Hepatocyte (in vitro differentiated cells): ENCODE results near the gene RPP40. TPM values are rescaled to one million over a fixed set of nuclear protein-coding genes. Genes with fewer than 3 reads are reported as not detected.

Source experiments
- DNase-seq: peaks from one replicate; pipeline ENCODE4 v3.0.0-alpha.2; 2016; ENCODE audit warnings: low spot score
- H2AFZ ChIP-seq: fragments of 200-600 bp; sonication (generic); 2 replicates; pipeline ENCODE4 v1.6.0; 2016; ENCODE audit warnings: antibody characterized with exemption, mild to moderate bottlenecking
- H3K27ac ChIP-seq: fragments of 200-600 bp; sonication (generic); 2 replicates; pipeline ENCODE4 v1.5.1; 2016; ENCODE audit warnings: mild to moderate bottlenecking
- H3K27me3 ChIP-seq: fragments of 200-600 bp; sonication (generic); 2 replicates; pipeline ENCODE4 v1.6.1; 2016
- H3K36me3 ChIP-seq: fragments of 200-600 bp; sonication (generic); replicated peaks from 2 replicates; pipeline ENCODE4 v1.5.1; 2016; ENCODE audit warnings: low read depth; ENCODE audit not compliant: insufficient read depth
- H3K4me1 ChIP-seq: fragments of 200-600 bp; sonication (generic); 2 replicates; pipeline ENCODE4 v1.5.1; 2016; ENCODE audit warnings: mild to moderate bottlenecking, moderate library complexity; ENCODE audit not compliant: insufficient read depth
- H3K4me2 ChIP-seq: fragments of 200-600 bp; sonication (generic); 2 replicates; pipeline ENCODE4 v1.6.0; 2016
- H3K4me3 ChIP-seq: fragments of 200-600 bp; sonication (generic); 2 replicates; pipeline ENCODE4 v1.5.1; 2016; ENCODE audit warnings: mild to moderate bottlenecking
- H3K79me2 ChIP-seq: fragments of 200-600 bp; sonication (generic); 2 replicates; pipeline ENCODE4 v1.6.0; 2017; ENCODE audit warnings: mild to moderate bottlenecking
- H3K9me2 ChIP-seq: fragments of 200-600 bp; sonication (generic); replicated peaks from 2 replicates; pipeline ENCODE4 v1.6.0; 2017; ENCODE audit warnings: mild to moderate bottlenecking; ENCODE audit not compliant: insufficient read depth
- H3K9me3 ChIP-seq: fragments of 200-600 bp; sonication (generic); 2 replicates; pipeline ENCODE4 v1.5.1; 2016; ENCODE audit warnings: low read depth, mild to moderate bottlenecking
- H4K20me1 ChIP-seq: fragments of 200-600 bp; sonication (generic); 2 replicates; pipeline ENCODE4 v1.6.0; 2016; ENCODE audit warnings: mild to moderate bottlenecking; ENCODE audit not compliant: insufficient read depth, poor library complexity, severe bottlenecking
- EZH2 ChIP-seq: fragments of 200-600 bp; sonication (generic); IDR thresholded peaks from 2 replicates; pipeline ENCODE4 v1.6.1; 2016; ENCODE audit warnings: antibody characterized with exemption, mild to moderate bottlenecking, borderline replicate concordance
- EZH2phosphoT487 ChIP-seq: fragments of 200-600 bp; sonication (generic); IDR thresholded peaks from one replicate; pipeline ENCODE4 v1.6.1; 2018; ENCODE audit warnings: antibody characterized with exemption, mild to moderate bottlenecking, low read depth, moderate library complexity; ENCODE audit not compliant: unreplicated experiment, severe bottlenecking
- WGBS: methylation state at CpG from one replicate; pipeline ENCODE4 v1.1.6; 2016; ENCODE audit warnings: low lambda C conversion rate; ENCODE audit errors: missing lambda C conversion rate; 5-methylcytosine and 5-hydroxymethylcytosine counted together
- polyA plus RNA-seq: library from polyadenylated mRNA; unstranded; fragments of >200 nt; fragmentation: Nextera tagmentation; extraction: Ambion mirVana; gene quantifications from 2 replicates; pipeline ENCODE4 v1.2.1, GENCODE V29; 2016
- total RNA-seq: library from RNA; depleted of rRNA; stranded (reverse); fragments of >200 nt; gene quantifications from 2 replicates; pipeline ENCODE4 v1.2.3, GENCODE V29; 2014
- TF ChIP-seq, protein P1 (sequence below): fragments of 200-600 bp; sonication (generic); IDR thresholded peaks from 2 replicates; pipeline ENCODE4 v1.5.1; 2016; ENCODE audit warnings: antibody characterized with exemption, mild to moderate bottlenecking; ENCODE audit not compliant: poor library complexity

The RPP40 gene
- total and polyA plus RNA-seq, 2 experiments from 2014 or later: 17.7 to 24.8 TPM

DNA sequence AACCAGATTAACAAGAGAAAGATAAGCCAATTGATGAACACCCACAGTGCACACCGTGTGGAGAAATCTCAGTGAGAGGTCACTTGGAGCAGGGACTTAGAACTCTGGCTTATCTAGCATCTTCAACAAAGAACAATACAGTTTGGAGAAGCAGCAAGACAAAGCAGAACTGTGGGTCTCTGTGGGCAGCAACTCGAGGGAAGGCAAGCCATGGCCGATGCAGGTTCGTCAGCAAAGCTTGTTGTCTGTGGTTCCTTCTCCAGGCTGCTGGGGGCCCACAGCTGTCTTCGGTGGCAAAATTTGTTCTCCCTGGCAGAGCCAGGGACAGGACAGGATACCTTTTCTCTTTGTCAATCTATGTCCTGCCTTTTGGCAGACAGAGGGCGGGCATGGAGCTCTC lies 22.1 kb downstream of the RPP40 start:
- TF ChIP-seq EZH2phosphoT487 (no peak), EZH2 (no peak)
- TF ChIP-seq, protein P1, sequence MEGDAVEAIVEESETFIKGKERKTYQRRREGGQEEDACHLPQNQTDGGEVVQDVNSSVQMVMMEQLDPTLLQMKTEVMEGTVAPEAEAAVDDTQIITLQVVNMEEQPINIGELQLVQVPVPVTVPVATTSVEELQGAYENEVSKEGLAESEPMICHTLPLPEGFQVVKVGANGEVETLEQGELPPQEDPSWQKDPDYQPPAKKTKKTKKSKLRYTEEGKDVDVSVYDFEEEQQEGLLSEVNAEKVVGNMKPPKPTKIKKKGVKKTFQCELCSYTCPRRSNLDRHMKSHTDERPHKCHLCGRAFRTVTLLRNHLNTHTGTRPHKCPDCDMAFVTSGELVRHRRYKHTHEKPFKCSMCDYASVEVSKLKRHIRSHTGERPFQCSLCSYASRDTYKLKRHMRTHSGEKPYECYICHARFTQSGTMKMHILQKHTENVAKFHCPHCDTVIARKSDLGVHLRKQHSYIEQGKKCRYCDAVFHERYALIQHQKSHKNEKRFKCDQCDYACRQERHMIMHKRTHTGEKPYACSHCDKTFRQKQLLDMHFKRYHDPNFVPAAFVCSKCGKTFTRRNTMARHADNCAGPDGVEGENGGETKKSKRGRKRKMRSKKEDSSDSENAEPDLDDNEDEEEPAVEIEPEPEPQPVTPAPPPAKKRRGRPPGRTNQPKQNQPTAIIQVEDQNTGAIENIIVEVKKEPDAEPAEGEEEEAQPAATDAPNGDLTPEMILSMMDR: no peak
- DNase-seq: no peak
- Histone ChIP-seq H2AFZ (no peak overlapping the region), H3K9me3 (no peaks in the 10 kb centered on the region), H3K4me2 (no peak overlapping the region), H4K20me1 (no peaks in the 10 kb centered on the region), H3K4me1 (no peaks in the 10 kb centered on the region), H3K36me3 (no peaks in the 10 kb centered on the region), H3K27ac (no peak overlapping the region), H3K27me3 (no peaks in the 10 kb centered on the region), H3K79me2 (no peaks in the 10 kb centered on the region), H3K4me3 (no peak overlapping the region), H3K9me2 (no peaks in the 10 kb centered on the region)
- WGBS: 66% methylated on average over 6 of the region's 6 CpGs

DNA sequence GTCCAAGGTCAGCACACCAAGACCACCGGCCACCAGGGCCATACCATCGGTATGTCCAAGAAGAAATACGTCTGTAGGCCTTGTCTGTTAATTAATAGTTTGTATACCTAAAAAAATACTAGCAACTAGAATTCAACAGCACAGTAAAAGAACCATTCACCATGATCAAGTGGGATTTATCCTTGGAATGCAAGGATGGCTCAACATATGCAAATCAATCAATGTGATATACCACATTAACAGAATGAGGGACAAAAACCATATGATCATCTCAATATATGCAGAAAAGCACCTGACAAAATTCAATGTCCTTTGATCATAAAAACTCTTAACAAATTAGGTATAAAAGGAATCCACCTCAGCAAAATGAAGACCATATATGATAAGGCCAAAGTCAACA lies 24.4 kb downstream of the RPP40 start:
- Histone ChIP-seq H3K4me2 (no peak overlapping the region), H3K4me1 (no peaks in the 10 kb centered on the region), H3K36me3 (no peaks in the 10 kb centered on the region), H3K9me2 (no peaks in the 10 kb centered on the region), H3K27ac (no peak overlapping the region), H4K20me1 (no peaks in the 10 kb centered on the region), H3K79me2 (no peaks in the 10 kb centered on the region), H3K27me3 (no peaks in the 10 kb centered on the region), H3K9me3 (no peaks in the 10 kb centered on the region), H2AFZ (no peak overlapping the region), H3K4me3 (no peak overlapping the region)
- 58% methylated on average over 3 of the region's 3 CpGs for WGBS
- no peak for DNase-seq
- TF ChIP-seq EZH2 (no peak), EZH2phosphoT487 (no peak)
- TF ChIP-seq, protein P1: no peak

DNA sequence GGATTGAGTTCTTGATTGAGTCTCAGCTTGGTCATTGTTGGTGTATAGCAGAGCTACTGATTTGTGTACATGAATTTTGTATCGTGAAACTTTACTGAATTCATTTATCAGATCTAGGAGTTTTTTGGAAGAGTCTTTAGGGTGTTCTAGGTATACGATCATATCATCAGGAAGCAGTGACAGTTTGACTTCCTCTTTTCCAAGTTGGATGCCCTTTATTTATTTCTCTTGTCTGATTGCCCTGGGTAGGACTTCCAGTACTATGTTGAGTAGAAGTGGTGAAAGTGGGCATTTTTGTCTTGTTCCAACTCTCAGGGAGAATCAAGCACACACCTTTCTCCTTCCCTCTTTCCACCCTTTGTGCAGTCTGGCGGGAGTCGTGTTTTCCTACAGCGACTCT lies 26.4 kb downstream of the RPP40 start:
- Histone ChIP-seq H3K4me2 (no peak overlapping the region), H3K9me2 (no peaks in the 10 kb centered on the region), H3K4me1 (peaks cover 6% of the 10 kb centered on the region), H3K27ac (no peak overlapping the region), H2AFZ (no peak overlapping the region), H4K20me1 (no peaks in the 10 kb centered on the region), H3K79me2 (no peaks in the 10 kb centered on the region), H3K4me3 (no peak overlapping the region), H3K9me3 (no peaks in the 10 kb centered on the region), H3K27me3 (no peaks in the 10 kb centered on the region), H3K36me3 (no peaks in the 10 kb centered on the region)
- TF ChIP-seq, protein P1: no peak
- TF ChIP-seq EZH2phosphoT487 (no peak), EZH2 (no peak)
- 73% methylated on average over 5 of the region's 5 CpGs for WGBS
- no peak for DNase-seq

DNA sequence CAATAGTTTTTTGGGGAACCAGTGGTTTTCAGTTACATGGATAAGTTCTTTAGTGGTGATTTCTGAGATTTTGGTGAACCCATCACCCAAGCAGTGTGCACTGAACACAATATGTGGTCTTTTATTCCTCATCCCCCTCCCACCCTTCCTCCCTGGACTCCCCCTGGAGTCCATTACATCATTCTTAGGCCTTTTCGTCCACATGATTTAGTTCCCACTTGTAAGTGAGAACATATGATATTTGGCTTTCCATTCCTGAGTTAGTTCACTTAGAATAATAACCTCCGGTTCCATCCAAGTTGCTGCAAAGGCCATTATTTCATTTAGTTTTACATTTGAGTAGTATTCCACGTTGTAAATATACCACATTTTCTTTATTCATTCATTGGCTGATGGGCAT lies 28.3 kb downstream of the RPP40 start:
- no peaks in the 10 kb centered on the region for H3K36me3 ChIP-seq
- H2AFZ ChIP-seq: no peak overlapping the region
- no peaks in the 10 kb centered on the region for H3K27me3 ChIP-seq
- H3K4me3 ChIP-seq: no peak overlapping the region
- H3K4me1 ChIP-seq: peaks cover 6% of the 10 kb centered on the region
- H3K27ac ChIP-seq: no peak overlapping the region
- WGBS: 81% methylated on average over 3 of the region's 3 CpGs
- H4K20me1 ChIP-seq: no peaks in the 10 kb centered on the region
- H3K79me2 ChIP-seq: no peaks in the 10 kb centered on the region
- DNase-seq: no peak
- H3K4me2 ChIP-seq: no peak overlapping the region
- H3K9me2 ChIP-seq: no peaks in the 10 kb centered on the region
- H3K9me3 ChIP-seq: no peaks in the 10 kb centered on the region
- TF ChIP-seq, protein P1: no peak
- no peak for TF ChIP-seq EZH2
- TF ChIP-seq EZH2phosphoT487: no peak
